ENCODE data around the gene NR6A1. TPM values are rescaled to one million over a fixed set of nuclear protein-coding genes. Genes with fewer than 3 reads are reported as not detected.
"Not testable (repeated sequence)": the region's sequence is repeated elsewhere in the genome, so short reads cannot be mapped to it uniquely, and the experiment has no call there.

The NR6A1 gene
- total and polyA plus RNA-seq, 4 experiments from 2014 or later = 0.06 TPM; not detected in 3

- H3K27me3 ChIP-seq (ENCODE audit: insufficient read depth, low read length); H3K4me3 Mint-ChIP-seq; POLR2A ChIA-PET (ENCODE audit: partially characterized antibody); H3K4me3 ChIP-seq (ENCODE audit: low read length in 2 of 2); H3K4me1 Mint-ChIP-seq; DNase-seq; intact Hi-C loops (cut with micrococcal nuclease); H3K27ac Mint-ChIP-seq; CTCF ChIA-PET (ENCODE audit: partially characterized antibody); H3K9me3 Mint-ChIP-seq; H3K36me3 Mint-ChIP-seq; H3K36me3 ChIP-seq (ENCODE audit: insufficient read depth, low read length); H3K4me1 ChIP-seq (ENCODE audit: insufficient read depth, low read length); H3K27ac ChIP-seq (ENCODE audit: low read depth, low read length); H3K9me3 ChIP-seq (ENCODE audit: control insufficient read depth in 1 of 2, low read length in 2 of 2): not testable (repeated sequence)
- H3K27me3 Mint-ChIP-seq = peaks cover 0 to 12% of the 10 kb centered on the region in 2 donors
Measured at GRCh38 chr9:124738075-124738474, 33.0 kb downstream of the NR6A1 start.

GRCh38 chr9:124735121-124735520, 36.0 kb downstream of the NR6A1 start:
- no peaks in the 10 kb centered on the region for H3K36me3 Mint-ChIP-seq
- H3K27ac ChIP-seq (ENCODE audit: low read depth, low read length) = no peak overlapping the region
- POLR2A ChIA-PET (ENCODE audit: partially characterized antibody) = no interaction called here
- H3K4me1 ChIP-seq (ENCODE audit: insufficient read depth, low read length) = no peaks in the 10 kb centered on the region
- no peaks in the 10 kb centered on the region for H3K9me3 Mint-ChIP-seq
- no peaks in the 10 kb centered on the region for H3K9me3 ChIP-seq (ENCODE audit: control insufficient read depth in 1 of 2, low read length in 2 of 2)
- H3K4me3 ChIP-seq (ENCODE audit: low read length in 2 of 2) = no peak overlapping the region
- H3K4me1 Mint-ChIP-seq = no peaks in the 10 kb centered on the region
- no peak overlapping the region for H3K4me3 Mint-ChIP-seq
- intact Hi-C loops (cut with micrococcal nuclease) = no loop called here
- H3K27me3 Mint-ChIP-seq = peaks cover 1 to 5% of the 10 kb centered on the region in 2 donors
- H3K36me3 ChIP-seq (ENCODE audit: insufficient read depth, low read length) = no peaks in the 10 kb centered on the region
- CTCF ChIA-PET (ENCODE audit: partially characterized antibody) = no interaction called here
- H3K27me3 ChIP-seq (ENCODE audit: insufficient read depth, low read length) = no peaks in the 10 kb centered on the region
- H3K27ac Mint-ChIP-seq = no peak overlapping the region
- no peak for DNase-seq

- intact Hi-C loops (cut with micrococcal nuclease) = not testable (repeated sequence)
Measured at GRCh38 chr9:124734741-124735083, 36.4 kb downstream of the NR6A1 start.

DNA sequence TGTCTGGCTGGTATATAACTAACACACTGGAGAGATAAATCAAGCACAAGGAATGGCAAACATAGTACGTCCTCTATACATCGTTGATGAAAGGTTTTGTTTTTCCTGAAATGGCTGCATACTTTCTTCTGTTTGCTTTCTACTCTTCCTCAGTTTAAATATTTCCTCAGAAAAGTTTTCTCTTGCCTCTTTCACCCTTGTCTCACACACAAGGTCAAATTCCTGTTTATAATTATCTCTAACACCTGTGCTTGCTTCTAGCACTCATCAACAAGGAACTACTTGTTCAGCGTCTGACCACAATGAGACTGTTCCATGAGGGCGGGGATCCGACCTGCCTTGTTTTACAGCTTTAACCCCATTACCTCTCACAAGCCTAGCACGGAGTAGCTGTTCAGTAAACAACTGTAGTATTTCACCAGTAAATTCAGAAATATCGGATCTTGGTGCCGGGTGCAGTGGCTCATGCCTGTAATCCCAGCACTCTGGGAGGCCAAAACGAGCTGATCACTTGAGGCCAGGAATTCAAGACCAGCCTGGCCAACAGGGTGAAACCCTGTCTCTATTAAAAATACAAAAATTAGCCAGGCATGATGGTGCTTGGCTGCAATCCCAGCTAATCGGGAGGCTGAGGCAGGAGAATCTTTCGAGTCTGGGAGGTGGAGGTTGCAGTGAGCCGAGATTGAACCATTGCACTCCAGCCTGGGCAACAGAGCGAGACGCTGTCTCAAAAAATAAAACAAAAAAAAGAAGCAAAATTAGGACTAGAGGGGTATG, 37.0 kb downstream of the NR6A1 start:
- CTCF ChIA-PET (ENCODE audit: partially characterized antibody) = interaction anchor here (1.5 kb wide), 1 partner anchor 117 kb away, joined by 5 read pairs; no protein-coding TSS in a partner anchor

More at GRCh38 chr9:124734741-124735083, 36.4 kb downstream of the NR6A1 start:
- H3K27me3 ChIP-seq (ENCODE audit: insufficient read depth, low read length); H3K36me3 ChIP-seq (ENCODE audit: insufficient read depth, low read length); H3K36me3 Mint-ChIP-seq; H3K27me3 Mint-ChIP-seq; POLR2A ChIA-PET (ENCODE audit: partially characterized antibody); H3K4me3 ChIP-seq (ENCODE audit: low read length in 2 of 2); H3K4me1 ChIP-seq (ENCODE audit: insufficient read depth, low read length); H3K9me3 ChIP-seq (ENCODE audit: control insufficient read depth in 1 of 2, low read length in 2 of 2); DNase-seq; H3K9me3 Mint-ChIP-seq; H3K27ac ChIP-seq (ENCODE audit: low read depth, low read length); H3K4me1 Mint-ChIP-seq; H3K4me3 Mint-ChIP-seq; H3K27ac Mint-ChIP-seq; CTCF ChIA-PET (ENCODE audit: partially characterized antibody): not testable (repeated sequence)

GRCh38 chr9:124730772-124731171, 40.3 kb downstream of the NR6A1 start:
- no peaks in the 10 kb centered on the region for H3K4me1 ChIP-seq (ENCODE audit: insufficient read depth, low read length)
- no peaks in the 10 kb centered on the region for H3K9me3 ChIP-seq (ENCODE audit: control insufficient read depth in 1 of 2, low read length in 2 of 2)
- no peaks in the 10 kb centered on the region for H3K4me1 Mint-ChIP-seq
- no peak overlapping the region for H3K4me3 Mint-ChIP-seq
- no peaks in the 10 kb centered on the region for H3K9me3 Mint-ChIP-seq
- H3K36me3 Mint-ChIP-seq = no peaks in the 10 kb centered on the region
- H3K27ac ChIP-seq (ENCODE audit: low read depth, low read length) = no peak overlapping the region
- peaks cover 1 to 5% of the 10 kb centered on the region in 2 donors for H3K27me3 Mint-ChIP-seq
- ChIA-PET POLR2A (ENCODE audit: partially characterized antibody) (no interaction called here), CTCF (ENCODE audit: partially characterized antibody) (interaction anchor here (0.9 kb wide), 1 partner anchor 8 kb away, joined by 3 read pairs; no protein-coding TSS in a partner anchor)
- no peak for DNase-seq
- intact Hi-C loops (cut with micrococcal nuclease) = no loop called here
- H3K27ac Mint-ChIP-seq = no peak overlapping the region
- H3K27me3 ChIP-seq (ENCODE audit: insufficient read depth, low read length) = no peaks in the 10 kb centered on the region
- H3K36me3 ChIP-seq (ENCODE audit: insufficient read depth, low read length) = no peaks in the 10 kb centered on the region
- no peak overlapping the region for H3K4me3 ChIP-seq (ENCODE audit: low read length in 2 of 2)

More for the DNA sequence above, 37.0 kb downstream of the NR6A1 start:
- Histone ChIP-seq H3K4me1 (ENCODE audit: insufficient read depth, low read length) (no peaks in the 10 kb centered on the region), H3K27ac (ENCODE audit: low read depth, low read length) (no peak overlapping the region), H3K4me3 (ENCODE audit: low read length in 2 of 2) (no peak overlapping the region), H3K9me3 (ENCODE audit: control insufficient read depth in 1 of 2, low read length in 2 of 2) (no peaks in the 10 kb centered on the region), H3K27me3 (ENCODE audit: insufficient read depth, low read length) (no peaks in the 10 kb centered on the region), H3K36me3 (ENCODE audit: insufficient read depth, low read length) (no peaks in the 10 kb centered on the region)
- POLR2A ChIA-PET (ENCODE audit: partially characterized antibody) = no interaction called here
- DNase-seq = no peak
- intact Hi-C loops (cut with micrococcal nuclease) = no loop called here
- H3K4me3 Mint-ChIP-seq = no peak overlapping the region
- H3K36me3 Mint-ChIP-seq = no peaks in the 10 kb centered on the region
- peaks cover 1 to 5% of the 10 kb centered on the region in 2 donors for H3K27me3 Mint-ChIP-seq
- H3K4me1 Mint-ChIP-seq = no peaks in the 10 kb centered on the region
- H3K27ac Mint-ChIP-seq = no peak overlapping the region
- no peaks in the 10 kb centered on the region for H3K9me3 Mint-ChIP-seq

DNA sequence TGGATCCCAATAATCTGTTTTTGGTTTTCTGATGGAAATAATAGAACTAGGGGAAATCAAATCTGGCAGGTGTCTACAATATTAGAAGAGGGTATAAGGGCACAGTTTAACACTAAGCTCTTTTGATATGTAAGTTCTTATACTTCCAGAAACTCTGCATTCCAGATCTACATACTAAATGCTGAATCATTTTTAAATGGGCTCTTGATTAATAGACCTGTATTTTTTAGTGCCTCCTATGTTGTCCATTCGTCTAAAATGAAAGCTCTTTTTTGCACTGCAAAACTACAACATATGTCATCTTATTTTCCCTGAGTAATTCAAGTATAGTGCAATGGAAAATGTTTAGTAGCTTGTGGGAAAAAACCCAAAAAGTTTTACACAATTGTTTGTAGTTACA, 44.2 kb downstream of the NR6A1 start:
- H3K4me1 ChIP-seq (ENCODE audit: insufficient read depth, low read length) = no peaks in the 10 kb centered on the region
- Mint-ChIP-seq H3K4me3 (no peak overlapping the region), H3K9me3 (no peaks in the 10 kb centered on the region), H3K36me3 (no peaks in the 10 kb centered on the region), H3K4me1 (no peaks in the 10 kb centered on the region), H3K27ac (no peak overlapping the region), H3K27me3 (peaks cover 1 to 7% of the 10 kb centered on the region in 2 donors)
- H3K4me3 ChIP-seq (ENCODE audit: low read length in 2 of 2) = no peak overlapping the region
- no peaks in the 10 kb centered on the region for H3K9me3 ChIP-seq (ENCODE audit: control insufficient read depth in 1 of 2, low read length in 2 of 2)
- ChIA-PET CTCF (ENCODE audit: partially characterized antibody) (interaction anchor here (1.1 to 1.9 kb wide), 2 partner anchors 14 to 15 kb away, joined by 4 read pairs; no protein-coding TSS in a partner anchor), POLR2A (ENCODE audit: partially characterized antibody) (no interaction called here)
- no peaks in the 10 kb centered on the region for H3K27me3 ChIP-seq (ENCODE audit: insufficient read depth, low read length)
- H3K27ac ChIP-seq (ENCODE audit: low read depth, low read length) = no peak overlapping the region
- DNase-seq = no peak
- no peaks in the 10 kb centered on the region for H3K36me3 ChIP-seq (ENCODE audit: insufficient read depth, low read length)
- intact Hi-C loops (cut with micrococcal nuclease) = no loop called here

DNA sequence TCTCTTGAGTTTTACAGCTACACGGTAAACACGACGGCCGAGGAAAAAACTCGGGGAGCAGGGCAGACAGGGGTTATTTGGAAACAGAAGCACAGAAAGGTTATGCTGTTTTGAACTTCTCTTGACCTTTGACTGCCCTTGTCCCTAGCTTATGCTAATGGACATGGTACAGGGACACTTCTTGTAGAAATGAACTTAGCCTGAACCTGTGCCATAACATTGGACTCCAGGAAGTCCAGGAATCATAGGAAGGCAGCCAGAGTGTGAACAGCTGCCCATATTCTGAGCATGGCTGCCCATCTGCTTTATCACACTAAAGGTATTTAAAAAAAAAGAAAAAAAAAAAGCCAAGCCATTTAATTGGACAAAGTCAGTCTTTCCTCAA, 46.1 kb downstream of the NR6A1 start:
- ChIA-PET CTCF (ENCODE audit: partially characterized antibody) (interaction anchor here (2.3 kb wide), 1 partner anchor 14 kb away, joined by 8 read pairs; no protein-coding TSS in a partner anchor), POLR2A (ENCODE audit: partially characterized antibody) (no interaction called here)
- no peaks in the 10 kb centered on the region for H3K4me1 ChIP-seq (ENCODE audit: insufficient read depth, low read length)
- Mint-ChIP-seq H3K27ac (no peak overlapping the region), H3K4me3 (no peak overlapping the region), H3K27me3 (peaks cover 0 to 4% of the 10 kb centered on the region in 2 donors), H3K4me1 (no peaks in the 10 kb centered on the region), H3K36me3 (no peaks in the 10 kb centered on the region), H3K9me3 (no peaks in the 10 kb centered on the region)
- DNase-seq = no peak
- H3K36me3 ChIP-seq (ENCODE audit: insufficient read depth, low read length) = no peaks in the 10 kb centered on the region
- H3K27ac ChIP-seq (ENCODE audit: low read depth, low read length) = no peak overlapping the region
- intact Hi-C loops (cut with micrococcal nuclease) = no loop called here
- no peaks in the 10 kb centered on the region for H3K27me3 ChIP-seq (ENCODE audit: insufficient read depth, low read length)
- H3K9me3 ChIP-seq (ENCODE audit: control insufficient read depth in 1 of 2, low read length in 2 of 2) = no peaks in the 10 kb centered on the region
- no peak overlapping the region for H3K4me3 ChIP-seq (ENCODE audit: low read length in 2 of 2)
